ENCODE results near the gene CTXN1.
A peak's percentile ranks its signal among the peaks of the same experiment; 100 is the strongest.

- TF ChIP-seq CTCF (IDR thresholded peaks at IDR 0.05; ENCODE audit: low read depth, low read length, poor library complexity, severe bottlenecking) (peak; percentile 66), EZH2phosphoT487 (IDR thresholded peaks at IDR 0.05; ENCODE audit: borderline replicate concordance, low read length) (no peak)
Measured at GRCh38 chr19:7928741-7929701, 3.1 kb upstream of the CTXN1 start.
